A204.1 (cell line): Measurements from ENCODE around the gene SMYD5.

ENCODE experiments used
- FAIRE-seq: peaks from 2 replicates; lab custom pipeline; 2012; peaks lifted over from hg19 to GRCh38; lab: Jason Lieb, UNC

Gene SMYD5

GRCh38 chr2:73239776-73240175 is 25.7 kb downstream of the SMYD5 start:
- FAIRE-seq: no peak

DNA sequence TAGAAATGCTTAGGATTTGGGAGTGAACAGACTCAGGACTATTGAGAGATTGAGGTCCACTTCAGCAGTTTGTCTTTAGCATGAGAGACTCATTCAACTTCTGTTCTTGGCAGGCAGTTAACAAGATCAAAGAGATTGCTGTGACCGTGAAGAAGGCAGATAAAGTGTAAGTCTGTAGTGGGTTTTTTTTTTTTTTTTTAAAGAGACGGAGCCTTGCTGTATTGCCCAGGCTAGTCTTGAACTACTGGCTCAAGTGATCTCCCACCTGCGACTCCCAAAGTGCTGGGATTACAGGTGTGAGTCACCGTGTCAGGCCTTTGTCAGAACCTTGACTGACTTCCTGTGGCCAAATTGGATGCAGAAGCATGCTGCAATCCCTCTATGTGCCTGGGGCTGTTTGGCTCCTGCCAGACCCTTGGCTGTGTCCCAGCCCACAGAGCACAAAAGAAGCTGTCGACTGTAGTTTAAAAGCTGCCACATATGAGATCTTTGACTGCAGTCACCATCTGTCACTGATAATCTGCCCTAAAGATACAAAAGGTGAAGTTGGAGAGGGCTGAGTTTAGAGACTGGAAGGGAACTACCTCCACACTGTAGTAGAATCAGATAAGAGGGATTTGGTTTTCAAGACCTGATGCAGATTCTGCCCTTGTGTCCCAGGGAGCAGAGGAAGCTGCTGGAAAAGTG is 30.0 kb downstream of the SMYD5 start:
- FAIRE-seq: no peak

DNA sequence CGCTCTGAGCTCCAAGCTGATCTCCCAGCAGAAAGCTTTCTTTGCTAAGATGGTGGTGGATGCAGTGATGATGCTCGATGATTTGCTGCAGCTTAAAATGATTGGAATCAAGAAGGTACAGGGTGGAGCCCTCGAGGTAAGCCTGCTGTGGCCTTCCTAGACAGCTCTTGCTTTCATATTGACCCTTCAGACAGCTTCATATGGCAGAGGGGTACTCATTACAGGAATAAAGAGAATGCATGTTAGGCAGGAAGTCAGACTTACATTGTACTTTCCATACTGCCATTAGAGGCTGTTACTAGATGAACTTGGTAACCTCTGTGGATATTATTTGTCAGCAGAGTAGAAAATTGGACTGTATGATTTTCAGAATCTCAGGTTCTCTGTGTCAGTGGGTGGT is 30.5 kb downstream of the SMYD5 start:
- no peak for FAIRE-seq

GRCh38 chr2:73246850-73247249 is 32.8 kb downstream of the SMYD5 start:
- FAIRE-seq: no peak

DNA sequence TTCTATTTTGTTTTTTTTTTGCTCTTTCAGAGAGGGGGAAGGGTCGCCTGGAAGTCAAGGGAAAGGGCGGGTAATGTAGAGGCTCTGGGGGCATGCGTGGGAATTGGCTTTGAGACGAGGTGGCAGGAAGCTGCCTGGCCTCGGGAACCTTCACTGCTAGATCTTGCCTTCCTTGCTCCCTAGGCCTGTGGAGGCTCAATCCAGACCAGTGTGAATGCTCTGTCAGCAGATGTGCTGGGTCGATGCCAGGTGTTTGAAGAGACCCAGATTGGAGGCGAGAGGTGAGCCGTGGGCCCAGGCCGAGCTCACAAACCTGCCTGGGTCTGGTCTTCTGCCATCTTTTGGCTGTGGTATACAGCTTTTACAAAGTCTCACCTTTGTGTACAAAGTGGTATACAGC is 35.6 kb downstream of the SMYD5 start:
- no peak for FAIRE-seq

DNA sequence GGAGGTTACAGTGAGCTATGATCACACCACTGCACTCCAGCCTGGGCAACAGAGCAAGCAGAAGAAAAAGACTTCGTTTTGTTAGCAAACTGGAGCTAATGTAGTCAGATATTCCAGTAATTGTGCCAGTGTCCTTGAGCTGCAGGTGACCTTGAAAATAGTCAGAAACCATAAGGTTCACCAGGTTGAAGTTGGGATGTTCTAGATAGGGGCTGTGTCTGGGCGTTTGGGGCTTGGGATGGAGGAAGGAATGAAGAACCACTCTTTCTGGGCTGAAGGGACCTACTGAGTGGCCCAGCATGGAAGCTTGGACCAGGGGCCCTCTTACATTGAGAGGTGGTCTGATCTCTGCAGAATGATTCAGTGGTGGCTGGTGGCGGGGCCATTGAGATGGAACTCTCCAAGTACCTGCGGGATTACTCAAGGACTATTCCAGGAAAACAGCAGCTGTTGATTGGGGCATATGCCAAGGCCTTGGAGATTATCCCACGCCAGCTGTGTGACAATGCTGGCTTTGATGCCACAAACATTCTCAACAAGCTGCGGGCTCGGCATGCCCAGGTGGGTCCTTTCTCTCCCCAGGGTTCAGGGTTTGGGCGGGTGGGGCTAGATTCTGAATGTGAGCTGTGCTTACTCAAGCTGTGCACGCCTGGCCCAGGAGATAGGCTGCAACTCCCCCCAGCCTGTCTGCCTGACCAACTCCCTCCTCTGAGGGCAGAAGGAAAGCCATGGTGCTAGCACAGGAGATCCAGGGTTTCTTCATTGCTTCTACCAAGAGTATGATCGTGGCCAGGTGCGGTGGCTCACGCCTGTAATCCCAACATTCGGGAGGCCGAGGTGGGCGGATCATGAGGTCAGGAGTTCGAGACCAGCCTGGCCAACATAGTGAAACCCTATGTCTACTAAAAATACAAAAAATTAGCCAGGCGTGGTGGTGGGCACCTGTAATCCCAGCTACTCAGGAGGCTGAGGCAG is 37.1 kb downstream of the SMYD5 start:
- no peak for FAIRE-seq

- FAIRE-seq: no peak
Measured at GRCh38 chr2:73252238-73253027, 38.4 kb downstream of the SMYD5 start.

DNA sequence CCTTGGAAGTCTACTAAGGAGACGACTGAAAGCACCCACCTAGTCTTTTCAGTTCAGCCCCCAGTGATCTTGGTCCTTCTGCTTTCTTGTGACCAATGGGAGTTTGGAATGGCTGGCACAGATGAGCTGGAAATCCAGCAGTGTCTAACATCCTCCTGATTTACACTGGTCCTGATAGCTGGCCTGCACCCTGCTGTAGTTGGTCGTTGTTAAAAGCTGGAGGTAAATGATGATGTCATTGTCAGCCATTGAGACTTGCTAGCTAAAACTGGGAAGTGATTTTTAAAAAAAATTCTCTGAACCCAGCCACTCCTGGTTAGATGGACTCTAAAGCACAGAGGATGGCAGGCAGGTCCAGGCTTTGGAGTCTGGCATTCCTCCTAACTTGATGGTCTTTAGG is 39.4 kb downstream of the SMYD5 start:
- no peak for FAIRE-seq

DNA sequence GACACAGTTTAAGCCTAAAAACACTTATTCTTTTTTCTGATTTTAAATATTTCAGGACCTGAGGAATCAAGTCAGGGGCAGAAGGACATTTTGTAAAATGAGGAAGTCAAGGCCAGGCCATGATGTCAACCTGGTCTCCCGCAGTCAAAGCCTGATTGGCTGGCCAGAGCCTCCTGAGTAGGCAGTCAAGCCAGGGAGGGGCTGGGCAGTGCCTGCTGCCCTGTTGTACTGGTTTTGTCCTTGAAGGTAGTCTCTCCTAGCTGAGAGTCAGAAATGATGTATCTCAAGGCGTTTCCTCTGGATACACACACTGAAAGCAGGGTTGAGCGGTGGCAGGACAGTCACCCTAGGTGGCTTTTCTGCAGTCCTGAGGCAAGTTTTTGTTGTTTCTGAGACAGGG is 39.9 kb downstream of the SMYD5 start:
- no peak for FAIRE-seq

GRCh38 chr2:73254343-73255006 is 40.4 kb downstream of the SMYD5 start:
- no peak for FAIRE-seq

- no peak for FAIRE-seq
Measured at GRCh38 chr2:73255007-73255644, 41.1 kb downstream of the SMYD5 start.

- FAIRE-seq: no peak
Measured at GRCh38 chr2:73255907-73256617, 42.0 kb downstream of the SMYD5 start.

DNA sequence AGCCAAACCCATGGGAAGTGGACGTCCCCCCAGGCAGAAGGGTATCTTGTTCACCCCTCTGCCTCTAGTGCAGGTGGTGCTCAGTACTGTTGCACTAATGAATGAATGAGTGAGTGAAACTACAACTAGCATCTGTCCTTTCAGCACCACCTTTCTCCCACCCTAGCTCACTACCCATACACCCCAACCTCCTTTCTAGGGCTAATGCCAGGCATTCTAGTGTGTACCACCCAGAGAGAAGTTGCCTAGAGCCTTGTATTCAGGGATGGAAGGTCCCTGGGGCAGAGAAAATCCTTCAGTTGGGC is 42.5 kb downstream of the SMYD5 start:
- no peak for FAIRE-seq

GRCh38 chr2:73257021-73257420 is 43.0 kb downstream of the SMYD5 start:
- no peak for FAIRE-seq

- FAIRE-seq: no peak
Measured at GRCh38 chr2:73257425-73258125, 43.5 kb downstream of the SMYD5 start.

GRCh38 chr2:73258186-73258912 is 44.3 kb downstream of the SMYD5 start:
- FAIRE-seq: no peak

DNA sequence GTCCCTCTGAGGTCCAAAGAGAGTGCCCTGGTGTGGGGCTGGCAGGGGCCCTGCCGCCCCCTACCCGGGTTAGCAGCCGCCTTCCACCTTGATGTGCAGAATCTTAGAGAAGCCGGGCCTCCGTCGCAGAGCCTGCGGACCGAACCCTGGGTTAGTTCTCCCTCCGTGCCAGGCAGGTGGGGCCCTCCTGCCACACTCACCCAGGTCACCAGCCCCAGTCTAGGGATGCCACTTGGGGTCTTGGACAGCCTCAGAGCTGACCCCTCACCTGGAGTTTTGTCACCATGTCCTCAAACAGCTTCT is 44.8 kb downstream of the SMYD5 start:
- FAIRE-seq: no peak

DNA sequence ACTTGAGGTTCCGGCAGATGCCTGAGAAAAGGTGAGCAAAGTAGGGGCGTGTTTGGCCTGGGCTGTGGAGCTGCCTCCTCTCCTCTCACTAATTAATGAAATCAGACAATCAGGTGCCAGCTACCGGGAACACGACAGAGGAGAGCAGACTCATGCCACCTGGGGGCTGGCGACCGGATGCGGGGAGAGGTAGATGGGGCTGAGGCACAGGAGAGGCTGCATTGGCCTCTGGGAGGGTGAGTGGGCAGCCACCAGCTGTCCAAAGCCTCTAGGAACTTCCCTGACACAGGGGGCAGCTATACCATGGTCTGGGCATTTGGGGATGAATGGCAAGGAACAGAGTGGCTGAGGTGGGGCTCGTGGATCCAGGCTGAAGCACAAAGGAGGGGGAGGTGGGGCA is 45.2 kb downstream of the SMYD5 start:
- FAIRE-seq: no peak

DNA sequence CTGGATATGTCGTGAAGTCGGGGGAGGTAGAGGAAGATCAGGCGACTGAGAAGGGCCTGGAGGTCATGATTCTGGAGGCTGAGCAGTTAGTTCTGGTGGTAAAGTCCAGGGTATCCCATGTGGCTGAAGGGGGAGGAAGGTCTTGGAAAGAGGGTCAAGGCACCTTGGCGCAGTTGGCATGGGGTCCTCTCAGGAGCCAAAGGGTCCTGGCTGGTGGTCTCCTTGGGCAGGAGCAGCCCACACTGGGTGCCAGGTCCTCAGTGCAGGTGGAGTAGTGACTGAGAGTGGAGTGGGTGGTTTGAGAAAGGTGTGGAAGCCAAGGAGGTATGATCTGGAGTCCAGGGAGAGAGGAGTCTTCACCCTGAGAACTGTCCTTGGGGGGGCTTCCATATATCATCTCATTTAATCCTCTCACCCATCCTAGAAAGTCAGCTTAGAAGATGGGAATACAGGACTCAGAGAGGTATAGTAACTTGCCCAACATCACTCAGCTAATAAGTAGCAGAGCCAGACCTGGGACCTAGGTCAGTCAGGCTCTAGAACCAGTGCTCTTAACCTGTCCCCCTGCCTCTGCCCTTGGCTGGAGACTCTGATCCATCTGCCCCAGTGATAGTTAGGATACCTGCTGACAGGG is 45.8 kb downstream of the SMYD5 start:
- FAIRE-seq: no peak
